PFSK-1 (cell line): ENCODE data around the gene RNF215.

ENCODE experiments used
- FOXP2 ChIP-seq: optimal IDR thresholded peaks from 2 replicates; pipeline ENCODE3; 2011; ENCODE audit warnings: borderline replicate concordance, control low read depth, inconsistent platforms; ENCODE audit not compliant: insufficient read depth; ENCODE audit errors: extremely low read length, extremely low read depth
- POLR2AphosphoS5 ChIP-seq: IDR thresholded peaks from 2 replicates; pipeline ENCODE4 v1.6.1; 2012; ENCODE audit warnings: low read depth, mild to moderate bottlenecking, control low read depth, low read length, moderate library complexity
- SIN3A ChIP-seq: IDR thresholded peaks from 2 replicates; pipeline ENCODE4 v1.6.1; 2012; ENCODE audit warnings: mild to moderate bottlenecking, low read length, moderate library complexity, borderline replicate concordance; ENCODE audit not compliant: insufficient read depth
- TAF1 ChIP-seq: IDR thresholded peaks from 2 replicates; pipeline ENCODE4 v1.6.1; 2012; ENCODE audit warnings: low read length, control low read depth, borderline replicate concordance; ENCODE audit not compliant: insufficient read depth
- TF ChIP-seq, protein P1 (sequence below), 2 experiments: IDR thresholded peaks; 2 replicates each; pipeline versions ENCODE4 v1.6.1 to v1.8.0; 2011 to 2012; ENCODE audit warnings: low read depth in 2 of 2, low read length in 2 of 2, control low read depth in 1 of 2, inconsistent platforms in 1 of 2, mild to moderate bottlenecking in 1 of 2, moderate library complexity in 1 of 2; ENCODE audit not compliant: insufficient read depth in 1 of 2

The RNF215 gene

DNA sequence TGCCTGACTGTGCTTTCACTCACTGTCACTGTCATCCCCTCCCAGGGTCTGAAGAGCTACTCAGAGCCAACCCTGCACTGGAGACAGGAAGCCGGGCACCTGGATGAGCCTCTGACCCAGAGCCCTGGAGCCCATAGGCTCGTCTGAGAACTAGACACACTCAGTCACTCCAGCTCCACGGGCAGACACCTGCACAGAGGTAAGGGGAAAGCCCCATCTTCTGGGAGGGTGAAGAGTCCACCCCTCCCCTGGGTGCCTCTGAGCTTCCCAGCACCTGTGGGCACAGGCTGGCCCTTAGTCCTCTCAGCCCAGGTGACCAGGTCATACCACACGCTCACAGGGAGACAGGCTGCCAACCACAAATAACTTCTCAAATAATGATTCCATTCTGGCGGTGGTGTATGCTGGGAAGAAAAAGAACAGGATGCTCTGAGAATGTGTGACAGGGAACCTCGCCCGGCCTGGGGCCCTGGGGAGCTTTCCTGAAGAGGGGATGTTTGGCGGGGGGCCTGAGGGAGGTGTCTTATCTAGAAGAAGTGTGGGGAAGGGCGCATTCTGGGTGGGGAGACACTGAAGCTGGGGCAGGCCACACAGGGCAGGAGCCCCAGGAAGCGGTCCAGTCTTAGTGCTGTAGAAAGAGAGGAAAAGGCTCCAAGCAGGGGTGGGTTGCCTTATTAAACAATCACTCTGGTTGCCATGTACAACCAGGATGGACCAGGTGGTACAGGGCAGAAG is 25.1 kb downstream of the RNF215 start:
- no peak for TF ChIP-seq POLR2AphosphoS5
- TF ChIP-seq, protein P1, sequence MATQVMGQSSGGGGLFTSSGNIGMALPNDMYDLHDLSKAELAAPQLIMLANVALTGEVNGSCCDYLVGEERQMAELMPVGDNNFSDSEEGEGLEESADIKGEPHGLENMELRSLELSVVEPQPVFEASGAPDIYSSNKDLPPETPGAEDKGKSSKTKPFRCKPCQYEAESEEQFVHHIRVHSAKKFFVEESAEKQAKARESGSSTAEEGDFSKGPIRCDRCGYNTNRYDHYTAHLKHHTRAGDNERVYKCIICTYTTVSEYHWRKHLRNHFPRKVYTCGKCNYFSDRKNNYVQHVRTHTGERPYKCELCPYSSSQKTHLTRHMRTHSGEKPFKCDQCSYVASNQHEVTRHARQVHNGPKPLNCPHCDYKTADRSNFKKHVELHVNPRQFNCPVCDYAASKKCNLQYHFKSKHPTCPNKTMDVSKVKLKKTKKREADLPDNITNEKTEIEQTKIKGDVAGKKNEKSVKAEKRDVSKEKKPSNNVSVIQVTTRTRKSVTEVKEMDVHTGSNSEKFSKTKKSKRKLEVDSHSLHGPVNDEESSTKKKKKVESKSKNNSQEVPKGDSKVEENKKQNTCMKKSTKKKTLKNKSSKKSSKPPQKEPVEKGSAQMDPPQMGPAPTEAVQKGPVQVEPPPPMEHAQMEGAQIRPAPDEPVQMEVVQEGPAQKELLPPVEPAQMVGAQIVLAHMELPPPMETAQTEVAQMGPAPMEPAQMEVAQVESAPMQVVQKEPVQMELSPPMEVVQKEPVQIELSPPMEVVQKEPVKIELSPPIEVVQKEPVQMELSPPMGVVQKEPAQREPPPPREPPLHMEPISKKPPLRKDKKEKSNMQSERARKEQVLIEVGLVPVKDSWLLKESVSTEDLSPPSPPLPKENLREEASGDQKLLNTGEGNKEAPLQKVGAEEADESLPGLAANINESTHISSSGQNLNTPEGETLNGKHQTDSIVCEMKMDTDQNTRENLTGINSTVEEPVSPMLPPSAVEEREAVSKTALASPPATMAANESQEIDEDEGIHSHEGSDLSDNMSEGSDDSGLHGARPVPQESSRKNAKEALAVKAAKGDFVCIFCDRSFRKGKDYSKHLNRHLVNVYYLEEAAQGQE (IDR thresholded peaks at IDR 0.05; ENCODE audit: insufficient read depth in 1 of 2, low read depth in 2 of 2, low read length in 2 of 2) = no peak
- no peak for TF ChIP-seq SIN3A
- no peak for TF ChIP-seq FOXP2
- TF ChIP-seq TAF1 = no peak

DNA sequence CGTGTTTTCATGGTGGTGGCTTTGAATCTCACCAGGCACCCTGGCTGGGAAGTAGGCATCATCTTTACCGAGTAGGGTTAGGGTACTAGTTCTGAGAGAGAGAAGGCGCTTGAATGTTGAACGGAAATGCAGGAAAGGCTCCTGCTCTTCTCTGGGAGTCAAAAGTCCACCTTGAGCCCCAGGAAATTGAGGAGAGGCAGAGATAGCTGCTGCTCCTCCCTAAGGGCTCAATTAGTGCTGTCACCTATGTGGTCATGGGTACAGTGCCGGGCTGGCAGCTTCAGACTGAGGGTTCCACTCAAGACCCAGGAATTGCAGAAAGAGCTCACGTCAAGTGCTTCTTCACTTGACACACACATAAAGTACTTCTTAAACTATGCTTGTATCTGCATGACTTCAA is 28.7 kb downstream of the RNF215 start:
- TF ChIP-seq FOXP2 (no peak), POLR2AphosphoS5 (no peak), TAF1 (no peak), SIN3A (no peak)
- TF ChIP-seq, protein P1 (IDR thresholded peaks at IDR 0.05; ENCODE audit: insufficient read depth in 1 of 2, low read depth in 2 of 2, low read length in 2 of 2) = no peak

DNA sequence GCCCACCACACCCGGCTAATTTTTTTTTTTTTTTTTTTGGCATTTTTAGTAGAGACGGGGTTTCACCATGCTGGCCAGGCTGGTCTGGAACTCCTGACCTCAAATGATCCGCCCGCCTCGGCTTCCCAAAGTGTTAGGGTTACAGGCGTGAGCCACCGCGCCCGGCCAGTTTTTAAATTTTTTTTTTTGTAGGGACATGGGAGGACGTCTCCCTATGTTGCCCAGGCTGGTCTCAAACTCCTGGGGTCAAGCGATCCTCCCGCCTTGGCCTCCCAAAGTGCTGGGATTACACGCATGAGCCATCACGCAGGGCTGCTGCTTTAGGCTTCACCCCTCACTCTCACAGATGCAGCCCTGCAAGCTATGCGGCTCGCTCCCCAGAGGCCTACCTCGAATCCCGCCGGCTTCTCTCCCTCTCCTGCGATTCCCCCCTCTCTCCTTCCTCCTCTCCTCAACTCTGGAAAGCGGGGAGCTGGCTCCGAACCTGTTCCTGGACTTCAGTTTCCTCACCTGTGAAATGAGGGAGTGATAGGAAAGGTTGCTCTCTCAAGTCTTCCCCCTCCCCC is 29.5 kb downstream of the RNF215 start:
- TF ChIP-seq, protein P1 (IDR thresholded peaks at IDR 0.05; ENCODE audit: insufficient read depth in 1 of 2, low read depth in 2 of 2, low read length in 2 of 2) = no peak
- TF ChIP-seq POLR2AphosphoS5 (no peak), FOXP2 (no peak), SIN3A (no peak), TAF1 (no peak)

DNA sequence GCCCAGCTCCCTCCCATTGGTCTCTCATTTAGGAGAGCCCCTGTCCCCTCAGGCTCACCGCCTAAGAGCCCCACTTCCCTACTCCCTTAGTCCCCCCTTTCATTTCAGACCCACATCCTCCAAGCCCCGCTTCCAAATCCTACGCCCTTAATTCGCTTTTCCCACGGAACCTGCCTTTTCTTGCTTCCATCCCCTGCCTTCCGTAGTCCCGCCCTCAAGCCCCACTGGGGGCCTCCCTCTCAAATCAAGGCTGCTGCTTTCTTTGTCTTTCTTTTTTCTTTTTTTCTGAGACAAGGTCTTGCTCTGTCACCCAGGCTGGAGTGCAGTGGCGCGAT is 30.0 kb downstream of the RNF215 start:
- TF ChIP-seq POLR2AphosphoS5 (no peak), SIN3A (no peak), TAF1 (no peak), FOXP2 (no peak)
- TF ChIP-seq, protein P1 (IDR thresholded peaks at IDR 0.05; ENCODE audit: insufficient read depth in 1 of 2, low read depth in 2 of 2, low read length in 2 of 2) = no peak
